HepG2 (cell line): ENCODE data around the gene GAL3ST2. TPM values are rescaled to one million over a fixed set of nuclear protein-coding genes. Genes with fewer than 3 reads are reported as not detected.
A peak's percentile ranks its signal among the peaks of the same experiment; 100 is the strongest.

ENCODE experiments used
- ATAC-seq: fragments of 200-7000 bp; cut with Tn5 transposase; 3 replicates; pipeline ENCODE4 v1.9.1; 2020; ENCODE audit warnings: mild to moderate bottlenecking, moderate library complexity
- BruUV-seq: library from RNA; stranded (reverse); fragments of 400-500 nt; replicated peaks from 2 replicates; lab custom pipeline; 2021; lab: Mats Ljungman, UMichigan
- CTCF ChIA-PET: fragments of 300-600 bp; formaldehyde crosslinking; extraction: SDS; loops from one replicate; lab custom pipeline; 2021; ENCODE audit warnings: low total read pairs, inconsistent platforms, low intra/inter-chr PET ratio; lab: Yijun Ruan, JAX
- POLR2A ChIA-PET: fragments of 350-600 bp; sonication (Branson Sonifier 250); formaldehyde crosslinking; loops from one replicate; lab custom pipeline; 2020; ENCODE audit warnings: antibody characterized with exemption, inconsistent platforms; lab: Yijun Ruan, JAX
- DNase-seq: peaks from one replicate; pipeline ENCODE4 v3.0.0-alpha.2; 2015; ENCODE audit warnings: low spot score
- FAIRE-seq: peaks from 3 replicates; lab custom pipeline; 2011; peaks lifted over from hg19 to GRCh38; lab: Jason Lieb, UNC
- H2AFZ ChIP-seq: one replicate; pipeline ENCODE4 v1.6.1; 2011; ENCODE audit warnings: low read length, inconsistent platforms
- H3K27ac ChIP-seq: fragments of 300-600 bp; 3 replicates; pipeline ENCODE4 v1.8.0; 2011; ENCODE audit warnings: mixed run types, mild to moderate bottlenecking, mixed read lengths, low read length, inconsistent platforms; ENCODE audit not compliant: insufficient read depth; ENCODE audit errors: extremely low read length
- H3K27me3 ChIP-seq, 2 experiments: fragments of 200-600 bp in 1 of 2; 2 replicates in 1 of 2; 3 replicates in 1 of 2; pipeline versions ENCODE4 v1.6.0 to v1.8.0; 2011; ENCODE audit warnings: low read length in 2 of 2, mild to moderate bottlenecking in 2 of 2, moderate library complexity in 2 of 2, inconsistent platforms in 1 of 2; ENCODE audit not compliant: insufficient read depth in 2 of 2, control insufficient read depth in 1 of 2
- H3K36me3 ChIP-seq, 2 experiments: fragments of 200-600 bp in 1 of 2; replicated peaks in 1 of 2; 2 replicates in 1 of 2; 3 replicates in 1 of 2; pipeline versions ENCODE4 v1.5.1 to v1.8.0; 2011; ENCODE audit warnings: low read length in 2 of 2, inconsistent platforms in 1 of 2; ENCODE audit not compliant: insufficient read depth in 2 of 2, control insufficient read depth in 1 of 2
- H3K4me1 ChIP-seq: 2 replicates; pipeline ENCODE4 v1.5.1; 2012; ENCODE audit warnings: low read length, inconsistent platforms; ENCODE audit not compliant: insufficient read depth
- H3K4me2 ChIP-seq: 2 replicates; pipeline ENCODE4 v1.6.0; 2011; ENCODE audit warnings: low read depth, low read length, inconsistent platforms
- H3K4me3 ChIP-seq, 3 experiments: fragments of 200-600 bp in 1 of 3; sonication (generic), shearing (Covaris generic) in 1 of 3; replicated peaks in 1 of 3; 2 replicates each; pipeline ENCODE4 v1.5.1; 2011 to 2016; ENCODE audit warnings: low read length in 3 of 3, inconsistent platforms in 2 of 3, low read depth in 2 of 3, mild to moderate bottlenecking in 2 of 3, control low read depth in 1 of 3, mixed read lengths in 1 of 3; ENCODE audit not compliant: insufficient read depth in 1 of 3
- H3K79me2 ChIP-seq: one replicate; pipeline ENCODE4 v1.6.1; 2011; ENCODE audit warnings: low read length, inconsistent platforms; ENCODE audit not compliant: insufficient read depth
- H3K9ac ChIP-seq: 2 replicates; pipeline ENCODE4 v1.6.0; 2011; ENCODE audit warnings: mild to moderate bottlenecking, low read depth, low read length, inconsistent platforms; ENCODE audit not compliant: insufficient read depth
- H3K9me3 ChIP-seq: 2 replicates; pipeline ENCODE4 v1.5.1; 2012; ENCODE audit warnings: mild to moderate bottlenecking, low read length
- H4K20me1 ChIP-seq: 2 replicates; pipeline ENCODE4 v1.6.0; 2011; ENCODE audit warnings: inconsistent platforms, mild to moderate bottlenecking, low read length, moderate library complexity; ENCODE audit not compliant: insufficient read depth
- GATAD1 ChIP-seq: IDR thresholded peaks from 2 replicates; pipeline ENCODE4 v1.6.1; 2016; ENCODE audit warnings: missing genetic modification reagents, missing compliant biosample characterization
- GMEB1 ChIP-seq: sonication (generic); formaldehyde crosslinking; IDR thresholded peaks from 2 replicates; pipeline ENCODE4 v1.5.1; 2020; ENCODE audit warnings: missing genetic modification reagents, mild to moderate bottlenecking, borderline replicate concordance
- TEF ChIP-seq: sonication (generic); formaldehyde crosslinking; IDR thresholded peaks from 2 replicates; pipeline ENCODE4 v1.5.0; 2020; ENCODE audit warnings: missing genetic modification reagents
- ZXDC ChIP-seq: sonication (generic); formaldehyde crosslinking; IDR thresholded peaks from 2 replicates; pipeline ENCODE4 v1.5.0; 2020; ENCODE audit warnings: mild to moderate bottlenecking, missing genetic modification reagents
- WGBS: methylation state at CpG from one replicate; pipeline ENCODE4 v1.1.6; 2017; ENCODE audit warnings: low lambda C conversion rate; 5-methylcytosine and 5-hydroxymethylcytosine counted together
- in situ Hi-C: cut with HindIII; loops from 2 replicates; pipeline ENCODE4 v1.10.0; 2017; ENCODE audit warnings: low pct_unique_long_range_greater_than_20kb; ENCODE audit not compliant: extremely low pct_ligation_motif_present
- intact Hi-C: fragments of 100-400 bp; cut with micrococcal nuclease; formaldehyde crosslinking; loops from one replicate; pipeline ENCODE4 v1.10.0; 2022; ENCODE audit not compliant: unreplicated experiment
- polyA plus RNA-seq, 8 experiments: library from polyadenylated mRNA; depleted of rRNA in 3 of 8; stranded (reverse) in 7 of 8; unstranded in 1 of 8; fragments of >200 nt; fragmentation: Illumina TruSeq in 4 of 8; extraction: Trizol in 4 of 8; gene quantifications; 2 replicates each; pipeline versions ENCODE4 v1.2.1 to v1.2.3, GENCODE V29; 2011 to 2016; ENCODE audit warnings: low read depth in 4 of 8, missing spikeins in 1 of 8, mixed read lengths in 1 of 8; ENCODE audit not compliant: insufficient read depth in 1 of 8
- total RNA-seq, 5 experiments: library from RNA; depleted of rRNA; stranded (reverse); fragments of >200 nt; fragmentation: Illumina TruSeq; extraction: Trizol; gene quantifications; 2 replicates each; pipeline ENCODE4 v1.2.3, GENCODE V29; 2016; ENCODE audit warnings: low read depth in 1 of 5

Gene GAL3ST2
- total and polyA plus RNA-seq, 2 of the 13 experiments (the other 11 are each of a cell fraction or from before 2014, with no cell fraction given): 0.17 to 0.20 TPM

GRCh38 chr2:241746084-241746483 lies 30.5 kb upstream of the GAL3ST2 start:
- Histone ChIP-seq H3K4me2 (no peak overlapping the region), H3K9ac (no peak overlapping the region), H3K4me3 (no peak overlapping the region), H4K20me1 (no peaks in the 10 kb centered on the region), H3K27ac (no peak overlapping the region), H3K9me3 (no peaks in the 10 kb centered on the region), H3K4me1 (peaks cover 11% of the 10 kb centered on the region), H3K79me2 (no peaks in the 10 kb centered on the region), H2AFZ (no peak overlapping the region), H3K27me3 (no peaks in the 10 kb centered on the region), H3K36me3 (peaks cover 13 to 44% of the 10 kb centered on the region in 2 experiments; a peak in 4 of 5 replicates)
- DNase-seq: no peak
- no TSS peak for BruUV-seq
- ChIA-PET POLR2A (no interaction called here), CTCF (no interaction called here)
- ATAC-seq: no peak
- TF ChIP-seq ZXDC (CRISPR knock-in tag) (no peak), GATAD1 (no peak), GMEB1 (CRISPR knock-in tag) (no peak), TEF (CRISPR knock-in tag) (no peak)
- in situ Hi-C loops (no loop called here), intact Hi-C loops (no loop called here)
- WGBS: 97% methylated on average over 4 of the region's 4 CpGs
- peak; percentile 52 for FAIRE-seq
